NOMO-1 (cell line): ENCODE data around the gene THAP7.
"Not testable (repeated sequence)": the region's sequence is repeated elsewhere in the genome, so short reads cannot be mapped to it uniquely, and the experiment has no call there.

Source experiments
- DNase-seq, 2 experiments: peaks; one replicate each; lab custom pipeline; 2025; ENCODE audit not compliant: unreplicated experiment in 2 of 2; lab: John Stamatoyannopoulos, UW

Gene THAP7

GRCh38 chr22:21001601-21002325 is at the start of gene THAP7:
THAP7 (minus strand) TSS chr22:21002118; CDS start chr22:21001911, 207 bp downstream.
- DNase-seq, result peak; percentile 93 to 98

GRCh38 chr22:21051145-21051830 is 49.4 kb upstream of the THAP7 start:
- DNase-seq, result no peak

GRCh38 chr22:21048965-21049364 is 47.0 kb upstream of the THAP7 start:
- not testable (repeated sequence) for DNase-seq

- DNase-seq, result not testable (repeated sequence)
Measured at GRCh38 chr22:21048448-21048847, 46.5 kb upstream of the THAP7 start.

GRCh38 chr22:21047730-21048129 is 45.8 kb upstream of the THAP7 start:
- DNase-seq, result no peak

GRCh38 chr22:21047035-21047661 is 45.2 kb upstream of the THAP7 start:
- no peak for DNase-seq

GRCh38 chr22:21045585-21046294 is 43.8 kb upstream of the THAP7 start, which contains the start of gene LRRC74B:
LRRC74B (plus strand) TSS chr22:21045946; CDS start chr22:21045987, 41 bp downstream.
- DNase-seq, result peak; percentile 77 to 78

- DNase-seq, result no peak
Measured at GRCh38 chr22:21044931-21045584, 43.1 kb upstream of the THAP7 start.

- DNase-seq, result no peak
Measured at GRCh38 chr22:21043860-21044535, 42.1 kb upstream of the THAP7 start.

GRCh38 chr22:21042978-21043859 is 41.3 kb upstream of the THAP7 start:
- DNase-seq, result no peak

- DNase-seq, result no peak
Measured at GRCh38 chr22:21041937-21042336, 40.0 kb upstream of the THAP7 start.

- not testable (repeated sequence) for DNase-seq
Measured at GRCh38 chr22:21039158-21039557, 37.2 kb upstream of the THAP7 start.

- no peak for DNase-seq
Measured at GRCh38 chr22:21038405-21038804, 36.5 kb upstream of the THAP7 start.

GRCh38 chr22:21034989-21035388 is 33.1 kb upstream of the THAP7 start:
- DNase-seq, result no peak

- no peak for DNase-seq
Measured at GRCh38 chr22:21033895-21034294, 32.0 kb upstream of the THAP7 start.

GRCh38 chr22:21032868-21033688 is 31.2 kb upstream of the THAP7 start:
- DNase-seq, result no peak

GRCh38 chr22:21032037-21032867 is 30.3 kb upstream of the THAP7 start, which contains the start of gene SLC7A4:
SLC7A4 (minus strand) TSS chr22:21032561; CDS start chr22:21031812, 749 bp downstream.
- DNase-seq, result no peak
